GM19043 (cell line): ENCODE data around the gene PAF1.

Source experiments
- ATAC-seq: cut with Tn5 transposase; IDR thresholded peaks from one replicate; pipeline ENCODE4 v1.9.1; 2021; ENCODE audit warnings: low read depth; ENCODE audit not compliant: unreplicated experiment

The PAF1 gene

GRCh38 chr19:39417463-39418181 is 26.7 kb upstream of the PAF1 start:
- ATAC-seq, result no peak

- no peak for ATAC-seq
These were observed 25.5 kb upstream of the PAF1 start for GRCh38 chr19:39416152-39417120.

- ATAC-seq, result no peak
These were observed 24.5 kb upstream of the PAF1 start for GRCh38 chr19:39415111-39416046.

GRCh38 chr19:39413911-39414608 is 23.2 kb upstream of the PAF1 start:
- ATAC-seq, result no peak

GRCh38 chr19:39413272-39413910 is 22.5 kb upstream of the PAF1 start:
- no peak for ATAC-seq

GRCh38 chr19:39412867-39413271 is 22.0 kb upstream of the PAF1 start:
- no peak for ATAC-seq

GRCh38 chr19:39412100-39412866 is 21.4 kb upstream of the PAF1 start, which contains the start of gene PLEKHG2:
PLEKHG2 (plus strand) TSS chr19:39412669; CDS start chr19:39414087, 1,418 bp downstream.
- peak; percentile 67 for ATAC-seq

- peak; percentile 17 for ATAC-seq
These were observed 20.9 kb upstream of the PAF1 start for GRCh38 chr19:39411832-39412099.

GRCh38 chr19:39411081-39411831 is 20.4 kb upstream of the PAF1 start:
- no peak for ATAC-seq

- ATAC-seq, result no peak
These were observed 19.9 kb upstream of the PAF1 start for GRCh38 chr19:39410831-39411080.

- no peak for ATAC-seq
These were observed 19.3 kb upstream of the PAF1 start for GRCh38 chr19:39410017-39410830.

GRCh38 chr19:39409208-39410016 is 18.5 kb upstream of the PAF1 start:
- ATAC-seq, result no peak

GRCh38 chr19:39408392-39409207 is 17.7 kb upstream of the PAF1 start:
- ATAC-seq, result no peak

GRCh38 chr19:39407660-39408391 is 16.9 kb upstream of the PAF1 start:
- no peak for ATAC-seq

- no peak for ATAC-seq
These were observed 16.4 kb upstream of the PAF1 start for GRCh38 chr19:39407410-39407659.
